T-cell (primary cell): ENCODE measurements around the gene MDP1. TPM values are rescaled to one million over a fixed set of nuclear protein-coding genes. Genes with fewer than 3 reads are reported as not detected.

Source experiments
- ATAC-seq, 4 experiments: fragments of 200-7000 bp in 3 of 4; fragments of 150-1000 bp in 1 of 4; cut with Tn5 transposase; replicated peaks in 1 of 4; 1 replicate in 3 of 4; 2 replicates in 1 of 4; pipeline ENCODE4 v1.10.0; 2021; ENCODE audit warnings: moderate library complexity in 3 of 4, mild to moderate bottlenecking in 2 of 4, moderate number of reproducible peaks in 1 of 4
- CTCF ChIA-PET, 2 donors: fragments of 300-600 bp; sonication (Branson Sonifier 250); formaldehyde crosslinking; loops; one replicate each; lab custom pipeline; 2022; ENCODE audit warnings: antibody characterized with exemption in 2 of 2; lab: Charles Lee
- POLR2A ChIA-PET, 2 donors: fragments of 300-600 bp; sonication (Branson Sonifier 250); formaldehyde crosslinking; loops; one replicate each; lab custom pipeline; 2022; ENCODE audit warnings: antibody characterized with exemption in 2 of 2; lab: Charles Lee
- DNase-seq, 35 experiments: peaks; one replicate each; pipeline versions ENCODE4 v3.0.0 to v3.0.0-alpha.2; 2013 to 2023
- H3K27ac ChIP-seq: one replicate; pipeline ENCODE4 v1.5.1; 2013; ENCODE audit warnings: low read length
- H3K27me3 ChIP-seq, 2 experiments: replicated peaks in 1 of 2; 1 replicate in 1 of 2; 2 replicates in 1 of 2; pipeline versions ENCODE4 v1.6.1 to v1.7.0; 2013; ENCODE audit warnings: low read length in 1 of 2, mixed read lengths in 1 of 2; ENCODE audit not compliant: control insufficient read depth in 2 of 2, insufficient read depth in 2 of 2; ENCODE audit errors: extremely low read depth in 1 of 2
- H3K36me3 ChIP-seq, 2 donors: 1 replicate in 1 of 2; 2 replicates in 1 of 2; pipeline versions ENCODE4 v1.6.1 to v1.7.0; 2013; ENCODE audit warnings: low read length in 1 of 2; ENCODE audit not compliant: control insufficient read depth in 2 of 2, insufficient read depth in 1 of 2; ENCODE audit errors: extremely low read depth in 1 of 2
- H3K4me1 ChIP-seq, 2 experiments: 1 replicate in 1 of 2; 2 replicates in 1 of 2; pipeline versions ENCODE4 v1.6.1 to v1.7.0; 2013; ENCODE audit warnings: low read length in 2 of 2, mixed read lengths in 1 of 2; ENCODE audit not compliant: insufficient read depth in 2 of 2, control insufficient read depth in 1 of 2; ENCODE audit errors: extremely low read depth in 1 of 2
- H3K4me3 ChIP-seq, 2 donors: 1 replicate in 1 of 2; 2 replicates in 1 of 2; pipeline versions ENCODE4 v1.5.1 to v1.7.0; 2013; ENCODE audit warnings: mild to moderate bottlenecking in 2 of 2, low read length in 1 of 2, moderate library complexity in 1 of 2; ENCODE audit not compliant: control insufficient read depth in 1 of 2; ENCODE audit errors: extremely low read depth in 1 of 2
- H3K9me3 ChIP-seq: 2 replicates; pipeline ENCODE4 v1.7.0; 2013
- H3K27ac Mint-ChIP-seq, 2 donors: one replicate each; pipeline ENCODE4 v1.8.0; 2020 to 2021; ENCODE audit warnings: mild to moderate bottlenecking in 2 of 2, mixed read lengths in 2 of 2
- H3K27me3 Mint-ChIP-seq, 2 donors: one replicate each; pipeline ENCODE4 v1.8.0; 2021 to 2022; ENCODE audit warnings: mixed read lengths in 2 of 2
- H3K36me3 Mint-ChIP-seq: one replicate; pipeline ENCODE4 v1.8.0; 2021; ENCODE audit warnings: mixed read lengths
- H3K4me1 Mint-ChIP-seq, 3 donors: one replicate each; pipeline ENCODE4 v1.8.0; 2020 to 2022; ENCODE audit warnings: mixed read lengths in 3 of 3, mild to moderate bottlenecking in 1 of 3
- H3K4me3 Mint-ChIP-seq, 3 donors: one replicate each; pipeline ENCODE4 v1.8.0; 2020 to 2022; ENCODE audit warnings: mild to moderate bottlenecking in 3 of 3, mixed read lengths in 3 of 3, moderate library complexity in 3 of 3
- H3K9me3 Mint-ChIP-seq, 3 donors: one replicate each; pipeline ENCODE4 v1.8.0; 2020 to 2022; ENCODE audit warnings: mixed read lengths in 3 of 3
- WGBS: methylation state at CpG from one replicate; pipeline ENCODE4 v1.1.5; 2013; ENCODE audit warnings: missing lambda C conversion rate; ENCODE audit not compliant: insufficient coverage; 5-methylcytosine and 5-hydroxymethylcytosine counted together
- total RNA-seq, 35 experiments: library from RNA in 6 of 35; stranded (reverse) in 6 of 35; fragments of 120-200 nt in 1 of 35; gene quantifications; one replicate each; pipeline versions ENCODE4 v1.2.1 to v1.2.4 and lab custom pipeline; 2013 to 2026

Gene MDP1
- total RNA-seq, 5 donors from 2014 or later (not counting 1 experiment from before 2014, with no cell fraction given), result 7.2 to 17.5 (median 12.1) TPM

DNA sequence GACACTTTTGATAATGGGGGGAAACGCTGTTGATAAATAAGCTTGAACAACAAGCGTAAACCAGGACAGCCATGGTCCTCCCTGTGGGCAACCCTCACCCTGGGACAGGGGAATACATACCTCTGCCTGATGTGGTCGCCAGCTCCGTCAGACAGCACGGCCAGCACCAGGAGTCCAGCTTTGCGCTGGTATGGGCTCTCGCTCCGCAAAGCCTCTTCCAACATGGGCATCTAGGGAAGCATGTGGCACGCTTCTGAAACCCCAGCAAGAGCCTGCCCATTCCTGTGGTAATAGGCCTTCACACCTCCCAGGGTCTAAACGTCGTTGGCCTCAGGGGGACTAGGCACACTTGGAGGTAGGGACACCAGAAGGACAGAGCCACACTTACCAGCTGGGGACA lies 30.1 kb downstream of the MDP1 start:
- ATAC-seq, result no peak
- ChIA-PET CTCF (interaction anchor here in 1 of 2 donors (0.6 to 0.7 kb wide), 2 partner anchors 24 to 41 kb away, joined by 3 read pairs; partner anchors contain the start of gene IRF9), POLR2A (interaction anchor here in 1 of 2 donors (0.9 kb wide), 1 partner anchor 10 kb away, joined by 3 read pairs; the partner anchor contains the start of gene TM9SF1)
- Histone ChIP-seq H3K4me3 (no peak overlapping the region), H3K27me3 (no peaks in the 10 kb centered on the region), H3K27ac (no peak overlapping the region), H3K4me1 (peaks cover 3 to 30% of the 10 kb centered on the region in 2 experiments), H3K9me3 (no peaks in the 10 kb centered on the region), H3K36me3 (peaks cover 24 to 67% of the 10 kb centered on the region in 2 donors)
- no peaks in the 10 kb centered on the region for H3K9me3 Mint-ChIP-seq
- peaks cover 23 to 30% (median 27%) of the 10 kb centered on the region in 3 donors for H3K4me1 Mint-ChIP-seq
- no peak for DNase-seq
- 96% methylated on average over 10 of the region's 11 CpGs for WGBS
- H3K27me3 Mint-ChIP-seq, result no peaks in the 10 kb centered on the region
- peaks cover 25% of the 10 kb centered on the region for H3K36me3 Mint-ChIP-seq
- no peak overlapping the region for H3K27ac Mint-ChIP-seq
- no peak overlapping the region for H3K4me3 Mint-ChIP-seq

GRCh38 chr14:24185026-24185425 lies 30.8 kb downstream of the MDP1 start:
- H3K27ac Mint-ChIP-seq, result no peak overlapping the region
- peaks cover 30% of the 10 kb centered on the region for H3K36me3 Mint-ChIP-seq
- POLR2A ChIA-PET, result interaction anchor here (0.7 to 0.9 kb wide), 2 partner anchors 10 to 14 kb away, joined by 3 to 5 read pairs; partner anchors contain the start of gene TM9SF1 (in 1 of the 2)
- ATAC-seq (no peak), DNase-seq (no peak)
- Histone ChIP-seq H3K27me3 (no peaks in the 10 kb centered on the region), H3K27ac (no peak overlapping the region), H3K9me3 (no peaks in the 10 kb centered on the region), H3K4me1 (peaks cover 3 to 30% of the 10 kb centered on the region in 2 experiments), H3K4me3 (no peak overlapping the region), H3K36me3 (peaks cover 28 to 67% of the 10 kb centered on the region in 2 donors)
- H3K4me3 Mint-ChIP-seq, result no peak overlapping the region
- 96% methylated on average over 5 of the region's 7 CpGs for WGBS
- CTCF ChIA-PET, result interaction anchor here in 1 of 2 donors (0.5 kb wide), 1 partner anchor 554 kb away, joined by 3 read pairs; no protein-coding TSS in a partner anchor
- H3K4me1 Mint-ChIP-seq, result peaks cover 23 to 29% (median 27%) of the 10 kb centered on the region in 3 donors
- H3K9me3 Mint-ChIP-seq, result no peaks in the 10 kb centered on the region
- H3K27me3 Mint-ChIP-seq, result no peaks in the 10 kb centered on the region

DNA sequence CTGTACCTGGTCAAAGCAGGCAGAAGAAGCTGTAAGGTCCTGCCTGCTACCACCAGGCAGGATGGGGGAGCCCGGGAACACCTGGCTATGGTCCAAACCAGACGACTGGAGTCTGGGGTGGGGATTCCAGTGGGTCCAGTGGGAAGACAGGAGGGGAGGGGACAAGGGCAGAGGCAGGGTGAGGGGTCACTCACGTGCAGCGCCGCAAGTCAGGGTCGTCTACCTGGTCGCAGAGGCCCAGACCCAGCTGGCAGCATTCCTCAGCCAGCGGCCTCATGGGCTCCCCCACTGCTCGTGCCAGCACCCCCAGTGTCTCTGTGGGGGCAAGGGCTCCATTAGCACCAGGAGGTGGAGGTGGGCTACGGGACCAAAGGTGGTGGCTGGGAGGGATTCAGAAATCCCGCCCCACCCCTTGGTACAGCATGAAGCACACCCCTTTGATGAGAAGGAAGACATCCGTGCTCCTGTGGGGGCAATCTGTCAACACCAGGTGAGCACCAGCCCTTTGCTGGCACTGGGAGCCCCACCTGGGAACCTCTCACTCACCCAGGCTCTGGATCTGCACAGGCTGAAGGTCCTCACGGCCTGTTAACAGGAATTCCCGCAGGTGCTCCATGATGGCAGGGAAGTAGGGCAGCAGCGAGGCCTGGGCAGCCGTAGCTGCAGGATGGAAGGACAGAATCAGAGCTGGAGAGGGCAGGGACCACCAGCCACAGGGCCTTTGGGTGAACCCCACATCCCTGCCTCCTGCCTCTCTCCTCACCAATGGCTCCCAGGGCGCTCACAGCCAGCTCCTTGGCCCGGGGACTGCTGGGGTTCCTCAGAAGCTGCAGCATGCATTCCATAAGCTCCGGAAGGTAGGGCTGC lies 31.5 kb downstream of the MDP1 start:
- whole genome bisulfite sequencing, result 97% methylated on average over 14 of the region's 19 CpGs
- ATAC-seq (no peak), DNase-seq (no peak)
- CTCF ChIA-PET, result interaction anchor here (0.5 to 1.1 kb wide), 2 partner anchors 23 to 553 kb away, joined by 3 to 4 read pairs; no protein-coding TSS in a partner anchor
- Mint-ChIP-seq H3K4me3 (no peak overlapping the region), H3K27ac (no peak overlapping the region), H3K27me3 (no peaks in the 10 kb centered on the region), H3K4me1 (peaks cover 21 to 25% (median 24%) of the 10 kb centered on the region in 3 donors), H3K36me3 (peaks cover 35% of the 10 kb centered on the region), H3K9me3 (no peaks in the 10 kb centered on the region)
- Histone ChIP-seq H3K27ac (no peak overlapping the region), H3K36me3 (peaks cover 32 to 74% of the 10 kb centered on the region in 2 donors), H3K27me3 (no peaks in the 10 kb centered on the region), H3K4me3 (no peak overlapping the region), H3K4me1 (peaks cover 3 to 27% of the 10 kb centered on the region in 2 experiments), H3K9me3 (no peaks in the 10 kb centered on the region)
- POLR2A ChIA-PET, result interaction anchor here (0.6 to 0.9 kb wide), 3 partner anchors 11 to 27 kb away, joined by 3 to 5 read pairs (median 3); partner anchors contain the start of gene TM9SF1 (in 1 of the 2)

- no peak for DNase-seq
- Histone ChIP-seq H3K4me1 (peaks cover 3 to 16% of the 10 kb centered on the region in 2 experiments), H3K36me3 (peaks cover 34 to 87% of the 10 kb centered on the region in 2 donors), H3K9me3 (no peaks in the 10 kb centered on the region), H3K27me3 (no peaks in the 10 kb centered on the region), H3K4me3 (no peak overlapping the region), H3K27ac (no peak overlapping the region)
- H3K36me3 Mint-ChIP-seq, result peaks cover 39% of the 10 kb centered on the region
- H3K27me3 Mint-ChIP-seq, result no peaks in the 10 kb centered on the region
- H3K9me3 Mint-ChIP-seq, result no peaks in the 10 kb centered on the region
- ChIA-PET CTCF (interaction anchor here in 1 of 2 donors (1.1 kb wide), 1 partner anchor 21 kb away, joined by 4 read pairs; no protein-coding TSS in a partner anchor), POLR2A (no interaction called here)
- ATAC-seq, result no peak
- peaks cover 12 to 15% (median 13%) of the 10 kb centered on the region in 3 donors for H3K4me1 Mint-ChIP-seq
- H3K4me3 Mint-ChIP-seq, result no peak overlapping the region
- no peak overlapping the region for H3K27ac Mint-ChIP-seq
- WGBS, result 98% methylated on average over 9 of the region's 15 CpGs
Measured at GRCh38 chr14:24183014-24183481, 32.8 kb downstream of the MDP1 start.

DNA sequence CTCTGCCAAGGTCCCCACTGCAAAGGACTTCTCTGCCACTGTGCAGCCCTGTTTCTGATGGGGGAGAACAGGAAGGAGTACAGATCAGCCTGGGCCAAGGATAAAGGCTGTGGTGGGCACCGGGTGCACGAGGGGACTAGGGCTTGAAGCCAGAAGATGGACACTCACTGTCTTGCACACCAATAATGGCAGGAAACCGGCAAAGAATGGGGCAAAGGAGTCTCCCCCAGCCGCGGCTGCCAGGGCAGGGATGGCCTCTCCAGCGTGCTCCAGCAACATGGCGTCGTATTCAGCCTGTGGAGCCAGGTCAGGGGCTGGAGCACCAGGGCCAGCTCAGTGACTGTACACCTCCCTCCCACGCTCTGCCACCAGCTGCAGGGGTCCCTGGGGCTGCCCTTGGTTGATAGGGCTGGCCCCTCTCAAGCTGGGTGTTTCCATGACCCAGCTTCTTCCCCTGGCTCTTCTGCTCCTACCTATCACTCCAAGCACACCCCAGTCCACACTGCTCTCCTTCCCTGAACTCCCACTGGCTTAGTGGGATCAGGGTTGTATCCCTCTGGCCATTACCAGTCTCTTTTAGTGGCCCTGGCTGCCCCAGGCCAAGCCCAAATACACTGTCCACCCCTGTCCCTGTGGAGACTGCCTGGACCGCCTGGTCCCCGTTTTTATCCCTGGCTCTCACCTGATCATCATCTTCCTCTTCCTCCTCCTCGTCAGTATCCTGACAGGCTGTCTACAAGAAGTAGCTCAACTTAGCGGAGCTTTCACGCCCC lies 33.6 kb downstream of the MDP1 start:
- Histone ChIP-seq H3K36me3 (peaks cover 34 to 95% of the 10 kb centered on the region in 2 donors), H3K4me1 (peaks cover 0 to 9% of the 10 kb centered on the region in 2 experiments), H3K9me3 (no peaks in the 10 kb centered on the region), H3K4me3 (no peak overlapping the region), H3K27ac (no peak overlapping the region), H3K27me3 (no peaks in the 10 kb centered on the region)
- WGBS, result 92% methylated on average over 11 of the region's 14 CpGs
- ChIA-PET CTCF (no interaction called here), POLR2A (no interaction called here)
- ATAC-seq, result no peak
- Mint-ChIP-seq H3K4me3 (no peak overlapping the region), H3K4me1 (peaks cover 5 to 8% (median 6%) of the 10 kb centered on the region in 3 donors), H3K9me3 (no peaks in the 10 kb centered on the region), H3K27me3 (no peaks in the 10 kb centered on the region), H3K36me3 (peaks cover 39% of the 10 kb centered on the region), H3K27ac (peak overlapping the region in 1 of 2 donors; percentile 50)
- DNase-seq, result no peak
